Endothelial cell of umbilical vein (primary cell): ENCODE measurements around the gene EFS. TPM values are rescaled to one million over a fixed set of nuclear protein-coding genes. Genes with fewer than 3 reads are reported as not detected.

Experiments used
- BruUV-seq: library from RNA; stranded (reverse); fragments of 400-500 nt; replicated peaks from 2 replicates; lab custom pipeline; 2021; lab: Mats Ljungman, UMichigan
- CTCF ChIA-PET: fragments of 300-600, 350-600 bp; sonication (Branson Sonifier 250); formaldehyde crosslinking; loops from one replicate; lab custom pipeline; 2021; ENCODE audit warnings: antibody characterized with exemption, inconsistent platforms; lab: Charles Lee
- POLR2A ChIA-PET: fragments of 300-600, 350-600 bp; sonication (Branson Sonifier 250); formaldehyde crosslinking; loops from one replicate; lab custom pipeline; 2021; ENCODE audit warnings: antibody characterized with exemption, inconsistent platforms; lab: Charles Lee
- DNase-seq: peaks from one replicate; pipeline ENCODE4 v3.0.0-alpha.2; 2011; ENCODE audit warnings: low read depth, low spot score
- FAIRE-seq: peaks from 2 replicates; lab custom pipeline; 2011; peaks lifted over from hg19 to GRCh38; lab: Jason Lieb, UNC
- H2AFZ ChIP-seq: 2 replicates; pipeline ENCODE4 v1.6.0; 2012; ENCODE audit warnings: low read depth, low read length, control low read depth, inconsistent platforms
- H3K27ac ChIP-seq: 2 replicates; pipeline ENCODE4 v1.5.1; 2011; ENCODE audit warnings: low read depth, mild to moderate bottlenecking, control low read depth, low read length, moderate library complexity; ENCODE audit not compliant: insufficient read depth
- H3K27me3 ChIP-seq, 2 experiments: 2 replicates each; pipeline versions ENCODE4 v1.6.0 to v1.6.1; 2011; ENCODE audit warnings: low read length in 2 of 2, mixed read lengths in 1 of 2; ENCODE audit not compliant: control insufficient read depth in 2 of 2, insufficient read depth in 2 of 2
- H3K36me3 ChIP-seq, 2 experiments: 2 replicates in 1 of 2; 3 replicates in 1 of 2; pipeline ENCODE4 v1.5.1; 2011; ENCODE audit warnings: low read length in 2 of 2, mild to moderate bottlenecking in 1 of 2, moderate library complexity in 1 of 2; ENCODE audit not compliant: control insufficient read depth in 2 of 2, insufficient read depth in 2 of 2; ENCODE audit errors: extremely low read depth in 1 of 2
- H3K4me1 ChIP-seq: 3 replicates; pipeline ENCODE4 v1.5.1; 2011; ENCODE audit warnings: mild to moderate bottlenecking, low read length; ENCODE audit not compliant: control insufficient read depth, insufficient read depth; ENCODE audit errors: extremely low read depth
- H3K4me2 ChIP-seq: 2 replicates; pipeline ENCODE4 v1.6.1; 2011; ENCODE audit warnings: low read length, control low read depth, mixed read lengths; ENCODE audit not compliant: insufficient read depth
- H3K4me3 ChIP-seq, 3 experiments: fragments of 200-600 bp in 1 of 3; sonication (generic), shearing (Covaris generic) in 1 of 3; replicated peaks in 1 of 3; 2 replicates each; pipeline ENCODE4 v1.5.1; 2011 to 2016; ENCODE audit warnings: control low read depth in 3 of 3, low read length in 3 of 3, mild to moderate bottlenecking in 2 of 3, inconsistent platforms in 1 of 3, low read depth in 1 of 3, moderate library complexity in 1 of 3; ENCODE audit not compliant: insufficient read depth in 1 of 3
- H3K79me2 ChIP-seq: 2 replicates; pipeline ENCODE4 v1.6.0; 2012; ENCODE audit warnings: low read length, inconsistent platforms; ENCODE audit not compliant: control insufficient read depth, insufficient read depth
- H3K9ac ChIP-seq: replicated peaks from 2 replicates; pipeline ENCODE3; 2011; ENCODE audit warnings: low read length, control low read depth; ENCODE audit not compliant: insufficient read depth; ENCODE audit errors: extremely low read depth
- H3K9me1 ChIP-seq: replicated peaks from 3 replicates; pipeline ENCODE4 v1.6.0; 2011; ENCODE audit warnings: mild to moderate bottlenecking, low read length; ENCODE audit not compliant: control insufficient read depth, insufficient read depth; ENCODE audit errors: extremely low read depth
- H3K9me3 ChIP-seq: replicated peaks from 2 replicates; pipeline ENCODE4 v1.5.1; 2012; ENCODE audit warnings: low read length, inconsistent platforms; ENCODE audit not compliant: control insufficient read depth, insufficient read depth
- H4K20me1 ChIP-seq: replicated peaks from 2 replicates; pipeline ENCODE3; 2011; ENCODE audit warnings: mild to moderate bottlenecking, low read length; ENCODE audit not compliant: control insufficient read depth, insufficient read depth; ENCODE audit errors: extremely low read depth
- CTCF ChIP-seq, 2 donors: IDR thresholded peaks; 1 replicate in 1 of 2; 2 replicates in 1 of 2; pipeline ENCODE4 v1.5.1; 2011; ENCODE audit warnings: low read length in 2 of 2, mild to moderate bottlenecking in 2 of 2, moderate library complexity in 2 of 2, control low read depth in 1 of 2, inconsistent platforms in 1 of 2, low read depth in 1 of 2; ENCODE audit not compliant: insufficient read depth in 1 of 2; ENCODE audit errors: extremely low read depth in 1 of 2
- EZH2 ChIP-seq: IDR thresholded peaks from 2 replicates; pipeline ENCODE4 v1.6.1; 2012; ENCODE audit warnings: borderline replicate concordance, low read depth, mild to moderate bottlenecking, moderate library complexity, low read length, inconsistent platforms; ENCODE audit not compliant: severe bottlenecking
- FOS ChIP-seq: IDR thresholded peaks from 2 replicates; pipeline ENCODE4 v1.6.1; 2011; ENCODE audit warnings: mild to moderate bottlenecking, low read length, moderate library complexity, borderline replicate concordance; ENCODE audit not compliant: insufficient read depth
- GATA2 ChIP-seq: IDR thresholded peaks from 2 replicates; pipeline ENCODE4 v1.7.0; 2011; ENCODE audit warnings: low read depth, mild to moderate bottlenecking, moderate library complexity, mixed read lengths, low read length; ENCODE audit not compliant: insufficient read length, insufficient read depth
- JUN ChIP-seq: IDR thresholded peaks from 2 replicates; pipeline ENCODE4 v1.6.1; 2011; ENCODE audit warnings: borderline replicate concordance, low read depth; ENCODE audit not compliant: insufficient read length, insufficient read depth
- MYC ChIP-seq: IDR thresholded peaks from one replicate; pipeline ENCODE4 v1.6.1; 2011; ENCODE audit warnings: mild to moderate bottlenecking, low read depth, low read length
- POLR2A ChIP-seq: IDR thresholded peaks from 2 replicates; pipeline ENCODE4 v1.6.1; 2012; ENCODE audit warnings: low read depth, mild to moderate bottlenecking, control low read depth, low read length
- POLR2AphosphoS5 ChIP-seq: IDR thresholded peaks from 2 replicates; pipeline ENCODE4 v1.6.1; 2012; ENCODE audit warnings: low read depth, mild to moderate bottlenecking, control low read depth, low read length, moderate library complexity; ENCODE audit not compliant: insufficient read depth
- dilution Hi-C: fragments of 300-500 bp; cut with MboI; formaldehyde crosslinking; loops from one replicate; pipeline ENCODE4 v1.15.0; 2019; ENCODE audit warnings: low sequenced_read_pairs; ENCODE audit not compliant: extremely low pct_ligation_motif_present
- intact Hi-C: fragments of 100-400 bp; cut with micrococcal nuclease; formaldehyde crosslinking; loops from one replicate; pipeline ENCODE4 v1.10.0; 2022
- polyA plus RNA-seq, 4 experiments: library from polyadenylated mRNA; depleted of rRNA in 3 of 4; stranded (reverse) in 3 of 4; unstranded in 1 of 4; fragments of >200 nt; gene quantifications; 2 replicates each; pipeline versions ENCODE4 v1.2.1 to v1.2.3, GENCODE V29; 2011 to 2012; ENCODE audit warnings: missing spikeins in 1 of 4
- total RNA-seq: library from RNA; stranded (reverse); gene quantifications from 2 replicates; pipeline ENCODE4 v1.2.3, GENCODE V29; 2021
- TF ChIP-seq, protein P1 (sequence below): IDR thresholded peaks from 2 replicates; pipeline ENCODE4 v1.6.1; 2011; ENCODE audit not compliant: insufficient read depth, insufficient read length

The EFS gene
- total and polyA plus RNA-seq, 2 donors (not counting 3 experiments of a cell fraction or from before 2014, with no cell fraction given) = 0.03 to 0.13 TPM

GRCh38 chr14:23385642-23386265 lies 20.8 kb upstream of the EFS start:
- no peak overlapping the region for H3K27ac ChIP-seq
- BruUV-seq = no TSS peak
- intact Hi-C loops = no loop called here
- CTCF ChIA-PET = interaction anchor here (1.1 kb wide), 1 partner anchor 8 kb away, joined by 4 read pairs; no protein-coding TSS in a partner anchor
- no peaks in the 10 kb centered on the region for H3K9me1 ChIP-seq
- H3K9ac ChIP-seq = no peak overlapping the region
- no peak overlapping the region for H2AFZ ChIP-seq
- no peak overlapping the region for H3K4me2 ChIP-seq
- TF ChIP-seq POLR2A = no peak
- no peak for TF ChIP-seq POLR2AphosphoS5
- TF ChIP-seq FOS = no peak
- TF ChIP-seq, protein P1, sequence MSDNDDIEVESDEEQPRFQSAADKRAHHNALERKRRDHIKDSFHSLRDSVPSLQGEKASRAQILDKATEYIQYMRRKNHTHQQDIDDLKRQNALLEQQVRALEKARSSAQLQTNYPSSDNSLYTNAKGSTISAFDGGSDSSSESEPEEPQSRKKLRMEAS = no peak
- TF ChIP-seq EZH2 = no peak
- TF ChIP-seq CTCF (IDR thresholded peaks at IDR 0.05; ENCODE audit: extremely low read depth in 1 of 2, insufficient read depth in 1 of 2, low read depth in 1 of 2, low read length in 2 of 2) = no peak
- no peak for TF ChIP-seq GATA2
- no peak for TF ChIP-seq JUN
- no peak for TF ChIP-seq MYC
- H3K27me3 ChIP-seq = no peaks in the 10 kb centered on the region
- no peaks in the 10 kb centered on the region for H4K20me1 ChIP-seq
- H3K79me2 ChIP-seq = no peaks in the 10 kb centered on the region
- dilution Hi-C loops = no loop called here
- no peaks in the 10 kb centered on the region for H3K9me3 ChIP-seq
- H3K36me3 ChIP-seq = no peaks in the 10 kb centered on the region
- FAIRE-seq (no peak), DNase-seq (no peak)
- POLR2A ChIA-PET = no interaction called here
- H3K4me1 ChIP-seq = no peaks in the 10 kb centered on the region
- no peak overlapping the region for H3K4me3 ChIP-seq
